OCI-LY7 (cell line): ENCODE measurements around the gene MAP1LC3B.

ENCODE experiments used
- CTCF ChIP-seq: fragments of 200-600 bp; sonication (generic); conservative IDR thresholded peaks from 2 replicates; pipeline ENCODE4 v1.5.1; 2014; ENCODE audit warnings: mild to moderate bottlenecking, antibody characterized with exemption, low read length, moderate library complexity, mixed read lengths
- EZH2phosphoT487 ChIP-seq: fragments of 200-600 bp; sonication (generic); IDR thresholded peaks from 2 replicates; pipeline ENCODE4 v1.6.1; 2018; ENCODE audit warnings: low read depth, borderline replicate concordance, mild to moderate bottlenecking, mixed run types, antibody characterized with exemption, low read length, moderate library complexity, mixed read lengths

- TF ChIP-seq CTCF (no peak), EZH2phosphoT487 (no peak)
Observed at GRCh38 chr16:87387942-87388817, 4.0 kb upstream of the MAP1LC3B start.
